HG03097 (cell line): ENCODE measurements around the gene IL32.
A peak's percentile ranks its signal among the peaks of the same experiment; 100 is the strongest.

Experiments
- ATAC-seq: cut with Tn5 transposase; IDR thresholded peaks from one replicate; pipeline ENCODE4 v1.9.1; 2021; ENCODE audit not compliant: unreplicated experiment, low FRiP score

Gene IL32

DNA sequence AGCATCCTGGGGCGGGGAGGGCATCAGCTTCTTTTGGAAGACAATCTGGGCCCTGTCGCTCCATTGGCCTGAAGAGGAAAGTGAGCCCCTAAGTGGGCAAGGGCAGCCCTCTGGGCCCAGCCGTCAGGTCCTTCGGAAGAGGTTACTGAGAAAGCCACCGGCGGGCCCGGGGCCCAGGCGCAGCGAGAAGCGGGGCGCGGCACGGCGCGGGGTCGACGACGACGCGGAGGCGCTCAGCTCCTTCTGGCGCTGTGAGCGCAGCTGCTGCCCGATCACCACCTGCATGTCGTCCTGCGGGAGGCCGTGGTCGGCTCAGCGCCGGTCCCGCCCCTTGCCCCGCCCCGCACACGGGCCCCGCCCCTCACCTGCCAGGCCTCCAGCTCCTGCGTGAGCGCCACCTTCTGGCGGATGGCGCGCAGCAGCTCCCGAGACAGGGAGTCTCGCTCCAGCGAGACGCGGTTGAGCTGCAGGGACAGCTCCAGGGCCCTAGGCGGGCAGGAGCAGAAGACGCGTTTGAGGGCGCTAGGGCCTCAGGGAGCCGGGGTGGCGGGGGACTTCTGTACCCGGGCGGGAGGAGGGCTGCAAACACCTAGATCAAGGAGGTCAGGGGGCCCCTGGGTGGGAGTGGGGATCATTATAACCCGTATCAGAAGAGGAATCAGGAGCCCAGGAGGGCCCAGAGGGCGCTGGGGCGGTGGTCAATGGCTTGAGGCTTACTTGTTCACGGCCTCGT, 37.3 kb upstream of the IL32 start:
- ATAC-seq: peak; percentile 29

DNA sequence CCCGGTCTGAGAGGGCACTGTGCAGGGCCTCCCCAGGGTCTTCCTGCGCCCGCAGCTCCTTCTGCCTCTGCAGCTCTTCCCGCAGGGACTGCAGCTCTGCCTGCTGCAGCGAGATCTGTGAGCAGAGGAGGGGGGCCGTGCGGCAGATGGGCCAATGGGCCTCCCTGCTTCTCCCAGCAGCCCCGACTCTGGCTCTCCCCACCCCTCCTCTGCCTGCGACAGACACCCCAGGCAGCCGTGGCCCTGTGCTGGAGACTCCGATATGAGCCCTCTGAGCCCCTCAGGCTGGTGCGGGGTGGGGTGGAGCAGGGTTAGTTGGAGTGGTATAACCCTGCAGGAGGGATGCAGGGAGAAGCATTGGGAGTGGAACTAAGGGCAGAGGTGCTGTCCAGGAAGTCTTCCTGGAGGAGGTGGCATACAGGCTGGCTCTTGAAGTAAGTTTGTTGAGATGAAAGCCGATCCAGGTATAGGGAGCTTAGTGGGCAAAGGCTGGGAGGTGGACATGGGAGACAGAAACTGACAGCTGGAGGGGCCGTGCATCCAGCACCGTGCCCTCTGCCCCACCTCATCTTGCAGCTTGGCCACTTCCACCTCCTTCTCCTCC, 36.6 kb upstream of the IL32 start:
- ATAC-seq: no peak

DNA sequence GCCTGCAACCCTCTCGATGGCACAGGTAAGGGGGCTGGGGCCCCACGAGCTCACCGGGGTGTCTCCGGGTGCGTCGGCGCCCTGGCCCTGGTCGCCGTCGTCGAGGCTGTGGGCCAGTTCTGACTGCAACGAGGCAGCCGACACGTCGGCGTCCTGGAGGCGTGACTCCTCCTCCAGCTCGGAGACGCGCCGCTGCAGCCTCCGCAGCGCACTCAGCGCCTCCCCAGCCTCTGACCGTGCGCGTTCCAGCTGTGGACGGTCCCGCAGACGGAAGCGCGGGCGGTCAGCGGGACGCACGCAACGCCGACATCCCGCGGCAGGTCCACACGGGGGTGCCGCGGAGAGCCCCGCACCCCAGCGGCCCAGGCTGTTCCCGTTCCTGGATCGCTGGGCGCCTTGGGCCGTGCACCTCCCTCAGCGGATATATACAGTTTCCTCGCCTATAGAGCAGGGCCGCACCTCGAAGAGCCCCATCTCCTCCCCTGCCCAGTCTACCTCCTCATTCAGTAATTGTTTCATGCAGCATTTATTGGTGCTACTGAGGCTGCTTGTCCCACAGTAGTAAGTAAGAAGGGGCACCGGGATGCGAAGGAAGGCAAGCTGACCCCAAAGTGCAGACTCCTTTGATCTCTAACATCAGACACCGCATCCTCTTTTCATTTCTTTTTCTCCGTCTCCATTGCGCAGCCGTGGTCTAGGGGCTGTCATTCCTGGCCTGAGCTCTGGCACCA, 35.8 kb upstream of the IL32 start:
- no peak for ATAC-seq

DNA sequence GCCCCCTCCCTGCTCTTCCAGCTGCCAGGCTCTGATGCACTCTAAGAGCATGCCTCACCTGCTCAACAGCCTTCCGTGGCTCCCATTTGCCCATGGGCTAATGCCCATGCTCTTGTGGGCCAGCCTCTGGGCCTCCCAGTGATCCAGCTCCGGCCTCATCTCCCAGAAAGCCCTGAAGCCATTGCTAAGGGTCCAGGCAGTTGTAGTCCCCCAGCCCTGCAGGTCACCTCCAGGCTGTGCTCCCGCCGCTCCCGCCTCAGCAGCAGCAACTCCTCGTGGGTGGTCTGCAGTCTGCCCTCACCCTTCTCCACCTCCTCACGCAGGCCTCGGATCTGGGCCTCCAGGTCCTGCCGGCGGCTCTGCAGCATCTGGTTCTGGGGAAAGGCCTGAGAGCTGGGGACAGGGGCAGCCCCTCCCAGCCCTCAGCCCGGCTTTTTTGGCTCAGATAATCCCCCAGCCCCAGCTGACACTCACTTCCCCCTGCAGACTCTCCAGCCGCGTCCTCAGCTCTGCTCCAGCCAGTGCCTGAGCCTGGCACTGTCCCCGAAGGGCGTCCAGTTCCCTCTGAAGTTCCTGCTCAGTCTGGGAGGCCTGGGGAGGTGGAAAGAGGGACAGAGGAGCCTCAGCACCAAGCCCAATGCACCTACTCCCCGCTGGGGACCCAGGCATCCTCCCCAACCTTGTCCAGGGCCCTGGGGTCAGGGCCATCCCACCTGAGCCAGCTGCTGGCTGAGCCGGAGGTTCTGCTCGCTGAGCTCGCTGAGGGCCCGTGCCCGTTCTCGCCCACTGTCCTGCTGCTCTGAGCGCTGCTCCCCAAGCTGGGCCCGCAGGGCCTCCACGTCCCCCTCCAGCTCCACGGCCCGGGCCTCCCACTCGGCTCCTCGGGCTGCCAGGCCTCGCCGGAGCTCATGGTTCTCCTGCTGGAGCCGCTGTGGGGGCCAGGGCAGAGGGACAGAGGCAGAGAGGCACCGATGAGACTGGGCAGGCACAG, 34.9 kb upstream of the IL32 start:
- no peak for ATAC-seq

DNA sequence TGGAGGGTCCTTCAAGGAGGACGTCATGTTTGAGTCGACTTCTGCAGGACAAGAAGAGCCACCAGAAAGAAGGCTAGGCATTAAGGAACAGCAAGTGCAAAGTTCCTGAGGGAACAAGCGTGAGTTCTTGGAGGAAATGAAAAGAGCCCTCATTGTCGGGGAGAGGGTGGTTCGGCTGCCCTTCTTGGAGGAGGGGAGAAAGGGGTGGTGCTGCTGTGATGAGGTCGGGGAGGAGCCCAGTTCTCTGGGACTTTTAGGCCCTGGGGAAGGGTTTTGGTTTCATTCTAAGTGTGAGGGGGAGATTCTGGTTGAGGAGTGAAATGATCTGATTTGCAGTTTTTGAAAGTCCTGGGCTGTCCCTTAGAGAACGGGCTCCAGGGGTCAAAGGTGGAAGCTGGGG, 32.8 kb upstream of the IL32 start:
- no peak for ATAC-seq

DNA sequence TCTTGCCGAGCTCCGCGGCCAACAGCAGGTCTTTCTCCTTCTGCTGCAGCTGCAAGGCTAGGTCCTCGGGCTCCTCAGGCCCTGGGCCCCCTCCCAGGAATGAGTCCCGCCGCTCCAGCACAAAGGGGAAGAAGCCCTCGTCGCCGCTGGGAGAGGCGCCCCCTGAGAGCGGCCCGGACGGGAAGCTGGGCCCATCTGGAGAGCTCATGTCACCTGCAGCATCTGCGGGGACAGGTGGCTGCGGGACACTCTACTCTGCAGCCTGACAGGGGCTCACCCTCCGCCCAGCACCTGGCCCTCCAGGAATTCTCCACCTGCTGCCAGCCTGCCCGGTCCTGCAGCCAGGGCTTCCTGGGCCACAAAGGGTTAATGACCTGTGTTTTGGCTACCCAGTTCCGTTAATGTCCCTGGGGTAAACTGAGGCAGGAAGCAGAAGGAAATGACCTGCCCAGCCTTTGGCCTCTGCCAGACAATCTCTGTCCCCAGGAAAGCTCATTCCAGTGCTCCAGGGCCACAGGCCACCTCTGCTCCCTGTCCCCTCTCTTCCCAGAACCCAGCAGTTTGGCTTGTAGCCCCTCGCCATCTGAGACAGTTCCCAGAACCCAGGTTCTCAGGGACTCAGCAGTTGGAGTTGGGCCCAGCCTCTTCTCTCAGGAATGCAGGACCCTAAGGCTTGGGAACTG, 30.0 kb upstream of the IL32 start:
- no peak for ATAC-seq

DNA sequence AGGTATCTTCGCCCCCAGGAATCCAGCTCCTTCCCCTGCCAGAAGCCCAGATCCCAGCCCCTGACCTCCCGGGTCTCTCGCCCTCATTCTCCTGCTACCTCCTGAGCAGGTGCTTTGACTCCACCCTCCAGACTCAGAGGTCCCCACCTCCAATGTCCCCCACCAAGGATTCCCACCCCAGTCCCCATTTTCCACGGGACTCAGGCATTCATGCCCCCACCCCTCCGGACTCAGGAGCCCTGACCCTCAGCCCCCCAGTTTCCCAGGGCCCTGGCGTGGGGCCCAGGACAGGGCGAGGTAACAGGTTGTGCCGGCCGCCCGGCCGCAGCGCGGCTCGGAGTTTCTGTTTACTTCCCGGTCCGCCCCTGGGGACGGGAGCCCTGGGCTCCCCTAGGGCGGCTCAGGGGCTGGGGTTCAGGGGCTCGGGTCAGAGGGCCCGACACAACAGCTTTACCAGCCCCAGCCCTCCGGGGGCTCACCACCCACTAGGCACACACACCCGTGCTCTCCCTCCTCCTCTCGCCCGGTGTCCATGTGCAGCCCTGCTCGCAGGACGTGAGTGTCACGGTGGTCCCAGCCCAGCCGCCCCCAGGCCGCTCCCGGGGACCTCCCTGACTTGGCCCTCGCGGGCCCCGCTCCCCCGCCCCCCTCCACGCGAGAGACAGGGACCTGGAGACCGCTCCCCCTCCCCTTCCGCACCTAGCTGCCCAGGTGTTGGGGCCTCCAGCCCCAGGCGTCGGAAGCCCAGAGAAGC, 29.3 kb upstream of the IL32 start:
- no peak for ATAC-seq

DNA sequence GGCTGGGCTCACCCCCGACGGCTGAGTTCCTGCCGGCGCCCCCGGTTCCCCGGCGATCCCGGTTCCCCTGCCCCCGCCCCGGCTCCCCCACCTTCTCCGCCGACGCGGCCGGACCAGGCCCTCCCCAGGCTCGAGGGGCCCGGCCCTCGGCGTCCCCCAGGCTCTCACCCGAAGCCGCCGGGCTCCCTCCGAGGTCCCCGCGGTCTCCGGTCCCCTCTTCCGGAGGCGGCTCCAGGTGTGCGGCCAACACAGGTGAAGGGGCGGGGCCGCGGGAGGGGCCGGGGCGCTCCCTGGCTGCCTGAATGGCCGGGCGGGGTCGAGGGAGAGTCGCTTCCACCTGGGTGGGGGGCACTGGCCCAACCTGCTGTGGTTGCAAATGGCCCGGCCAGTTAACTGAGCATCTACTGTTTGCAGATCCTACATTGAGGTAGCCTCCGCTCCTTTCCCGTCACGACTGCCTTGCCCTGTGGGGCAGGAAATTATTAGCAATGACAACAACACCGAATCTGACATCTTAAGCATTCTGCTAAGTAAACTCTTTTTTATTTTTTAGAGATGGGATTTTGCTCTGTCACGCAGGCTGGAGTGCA, 28.6 kb upstream of the IL32 start, which contains the start of gene BICDL2:
Gene BICDL2 (minus strand): TSS at position 219 of the 590 bp plus-strand sequence. CDS start 1,448 bp downstream, outside the sequence.
- ATAC-seq: no peak

DNA sequence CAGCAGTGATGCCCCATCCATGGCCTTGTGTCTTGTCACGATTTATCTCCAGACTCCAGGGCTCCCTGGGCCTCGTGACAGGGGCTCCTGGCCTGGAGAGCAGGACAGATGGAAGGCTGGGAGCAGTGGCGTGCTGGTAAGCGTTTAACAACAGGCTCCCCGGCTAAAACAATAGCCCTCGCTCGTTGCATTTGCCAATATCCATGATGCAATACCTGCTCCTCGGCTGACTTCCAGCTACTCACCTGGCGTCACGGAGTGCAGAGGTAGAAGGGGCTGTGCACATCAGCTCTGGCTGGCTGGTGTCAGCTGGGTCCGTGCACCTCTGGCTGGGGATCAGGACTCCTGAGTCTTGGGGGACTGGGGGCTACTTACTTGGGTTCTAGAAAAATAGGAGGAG, 27.2 kb upstream of the IL32 start:
- no peak for ATAC-seq

DNA sequence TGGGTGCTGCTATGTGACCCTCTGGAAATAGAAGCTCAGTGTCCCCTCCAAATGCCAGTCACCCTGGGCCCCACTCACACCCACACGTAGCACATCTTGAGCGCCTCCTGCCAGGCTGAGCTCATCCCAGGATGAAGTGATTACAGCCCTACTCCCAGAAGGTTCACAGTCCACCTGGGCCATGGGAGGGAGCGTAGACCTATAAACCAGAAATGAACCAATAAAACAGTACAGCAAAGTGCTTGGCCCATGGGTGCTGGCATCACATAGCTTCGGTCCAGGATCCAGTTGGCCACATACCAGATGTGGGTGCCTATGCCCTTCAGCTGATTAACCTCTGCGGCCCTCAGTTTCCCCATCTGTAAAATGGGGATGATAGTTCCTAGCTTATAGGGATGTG, 26.5 kb upstream of the IL32 start:
- ATAC-seq: no peak

DNA sequence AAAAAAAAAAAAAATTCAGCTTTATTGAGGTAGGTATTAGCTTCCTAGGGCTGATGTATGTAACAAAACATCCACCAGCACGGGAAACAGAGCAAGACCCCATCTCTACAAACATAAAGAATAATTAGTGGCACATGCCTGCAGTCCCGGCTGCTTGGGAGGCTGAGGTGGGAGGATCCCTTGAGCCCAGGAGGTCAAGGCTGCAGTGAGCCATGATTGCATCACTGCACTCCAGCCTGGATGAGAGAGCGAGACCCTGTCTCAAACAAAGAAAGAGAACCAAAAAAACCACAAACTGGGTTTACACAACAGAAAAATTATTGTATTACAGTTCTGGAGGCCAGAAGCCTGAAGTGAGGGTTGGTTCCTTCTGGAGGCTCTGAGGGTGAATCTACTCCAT, 23.1 kb upstream of the IL32 start:
- ATAC-seq: no peak

DNA sequence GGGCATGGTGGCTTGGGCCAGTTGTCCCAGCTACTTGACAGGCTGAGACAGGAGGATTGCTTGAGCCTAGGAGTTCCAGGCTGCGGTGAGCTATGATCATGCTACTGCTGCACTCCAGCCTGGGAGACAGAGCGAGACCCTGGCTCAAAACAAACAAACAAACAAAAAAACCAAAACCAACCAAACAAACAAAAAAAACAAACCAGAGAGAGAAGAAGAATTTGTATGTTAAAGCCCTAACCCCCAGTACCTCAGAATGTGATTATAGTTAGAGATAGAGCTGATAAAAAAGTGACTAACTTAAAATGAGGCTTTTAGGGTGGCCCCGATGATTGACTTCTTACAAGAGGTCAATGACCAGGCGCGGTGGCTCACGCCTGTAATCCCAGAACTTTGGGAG, 20.7 kb upstream of the IL32 start:
- ATAC-seq: no peak

DNA sequence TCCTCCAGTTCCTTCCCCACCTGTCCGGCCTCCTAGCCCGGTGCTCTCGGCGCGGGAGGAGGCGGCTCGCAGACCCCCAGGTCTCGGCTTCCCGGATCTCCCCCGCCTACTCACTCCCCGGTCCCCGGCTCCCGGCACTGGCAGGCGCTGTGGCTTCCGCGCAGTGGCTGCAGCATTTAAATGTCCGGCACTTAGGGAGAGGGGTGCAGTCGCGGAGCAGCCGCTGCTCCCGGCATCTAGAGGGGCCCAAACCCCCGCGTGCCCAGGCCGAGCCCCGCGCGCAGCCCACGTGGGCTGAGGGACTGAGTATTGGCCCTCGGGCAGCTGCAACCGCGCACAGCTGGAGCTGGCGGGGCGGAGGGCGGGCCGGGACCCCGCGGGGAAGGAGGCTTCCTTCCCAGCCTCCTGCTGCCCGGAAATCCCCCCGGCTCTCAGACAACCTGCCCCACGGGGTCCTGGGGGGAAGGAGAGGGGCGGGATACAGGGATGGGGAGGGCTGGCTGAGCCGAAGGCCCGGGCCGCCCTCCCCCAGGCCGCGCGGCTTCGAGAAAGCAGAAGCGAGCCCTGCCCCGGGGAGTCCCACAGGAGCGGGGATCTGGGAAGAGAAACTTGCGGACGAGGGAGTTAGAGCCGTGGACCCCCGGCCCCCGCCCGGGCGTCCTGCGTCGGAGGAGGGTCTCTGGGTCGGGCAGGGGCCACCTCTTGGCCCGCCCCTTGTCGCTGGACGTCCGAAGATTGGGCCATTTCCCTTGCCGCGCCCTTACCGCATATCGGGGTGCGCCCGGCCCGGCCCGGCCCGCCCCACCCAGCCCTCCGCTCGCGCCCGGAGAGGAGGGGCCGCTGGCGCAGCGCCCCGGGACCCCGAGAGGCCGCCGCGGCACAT, 19.4 kb upstream of the IL32 start, which contains the start of gene MMP25:
Gene MMP25 (plus strand): TSS at position 804 of the 883 bp plus-strand sequence. CDS start 357 bp downstream, outside the sequence.
- no peak for ATAC-seq

DNA sequence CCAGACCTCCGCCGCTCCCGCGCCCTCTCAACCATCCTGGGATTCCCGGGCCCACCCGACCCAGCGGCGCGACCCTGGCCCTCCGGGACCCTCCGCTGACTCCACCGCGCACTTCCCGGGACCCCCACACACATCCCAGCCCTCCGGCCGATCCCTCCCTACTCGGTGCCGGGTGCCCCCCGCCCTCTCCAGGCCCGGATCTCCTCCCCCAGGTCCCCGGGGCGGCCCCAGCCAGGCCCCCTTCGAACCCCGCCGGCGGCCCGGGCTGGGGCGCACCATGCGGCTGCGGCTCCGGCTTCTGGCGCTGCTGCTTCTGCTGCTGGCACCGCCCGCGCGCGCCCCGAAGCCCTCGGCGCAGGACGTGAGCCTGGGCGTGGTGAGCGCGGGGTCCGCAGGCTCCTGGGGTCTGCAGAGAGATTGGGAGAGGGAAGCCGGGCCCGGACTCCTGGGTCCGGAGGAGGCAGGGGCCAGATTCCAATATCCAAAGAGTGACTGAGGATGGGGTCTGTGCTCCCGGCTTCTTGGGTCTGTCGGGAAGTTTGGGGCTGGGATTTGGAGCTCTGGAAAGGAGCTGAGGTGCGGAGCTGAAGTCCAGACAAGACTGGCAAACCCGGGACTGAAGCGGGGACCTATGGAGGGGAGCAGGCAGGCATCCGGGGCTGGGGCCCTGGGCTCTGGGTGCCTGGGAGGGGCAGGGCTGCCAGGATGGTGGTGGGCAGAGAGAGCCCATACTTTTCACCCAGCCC, 18.6 kb upstream of the IL32 start:
- no peak for ATAC-seq

DNA sequence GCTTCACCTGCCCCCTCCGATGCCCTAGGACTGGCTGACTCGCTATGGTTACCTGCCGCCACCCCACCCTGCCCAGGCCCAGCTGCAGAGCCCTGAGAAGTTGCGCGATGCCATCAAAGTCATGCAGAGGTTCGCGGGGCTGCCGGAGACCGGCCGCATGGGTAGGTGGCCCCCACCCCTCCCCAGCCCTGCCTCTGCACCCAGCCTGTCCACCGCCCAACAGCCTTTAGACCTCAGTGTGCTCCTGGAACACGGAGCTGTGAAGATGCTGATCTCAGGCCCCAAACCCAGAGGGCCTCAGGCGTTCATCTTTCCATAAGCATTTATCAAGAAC, 18.1 kb upstream of the IL32 start:
- ATAC-seq: no peak

DNA sequence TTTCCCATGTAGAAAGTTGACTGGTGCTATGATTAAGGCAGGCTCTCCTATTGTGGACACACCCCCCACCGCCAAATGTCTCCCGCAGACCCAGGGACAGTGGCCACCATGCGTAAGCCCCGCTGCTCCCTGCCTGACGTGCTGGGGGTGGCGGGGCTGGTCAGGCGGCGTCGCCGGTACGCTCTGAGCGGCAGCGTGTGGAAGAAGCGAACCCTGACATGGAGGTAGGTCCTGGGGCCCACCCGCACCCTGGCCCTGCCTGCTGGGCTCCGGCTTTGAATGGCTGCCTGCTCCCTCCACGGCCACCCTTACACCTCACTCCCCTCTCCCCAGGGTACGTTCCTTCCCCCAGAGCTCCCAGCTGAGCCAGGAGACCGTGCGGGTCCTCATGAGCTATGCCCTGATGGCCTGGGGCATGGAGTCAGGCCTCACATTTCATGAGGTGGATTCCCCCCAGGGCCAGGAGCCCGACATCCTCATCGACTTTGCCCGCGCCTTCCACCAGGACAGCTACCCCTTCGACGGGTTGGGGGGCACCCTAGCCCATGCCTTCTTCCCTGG, 15.4 kb upstream of the IL32 start:
- no peak for ATAC-seq

DNA sequence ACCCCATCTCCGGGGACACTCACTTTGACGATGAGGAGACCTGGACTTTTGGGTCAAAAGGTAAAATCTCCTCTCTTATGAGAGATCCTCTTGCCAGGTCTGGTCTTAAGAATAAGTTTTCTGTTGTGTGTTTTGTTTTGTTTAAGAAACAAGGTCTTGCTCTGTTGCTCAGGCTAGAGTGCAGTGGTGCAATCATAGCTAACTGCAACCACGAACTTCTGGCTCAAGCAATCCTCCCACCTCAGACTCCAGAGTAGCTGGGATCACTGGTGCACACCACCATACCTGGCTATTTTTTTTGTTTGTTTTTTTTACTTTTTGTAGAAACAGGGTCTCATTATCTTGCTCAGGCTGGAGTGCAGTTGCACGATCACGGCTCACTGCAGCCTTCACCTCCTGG, 15.0 kb upstream of the IL32 start:
- no peak for ATAC-seq
